ENCODE measurements around the gene BEND7.

The BEND7 gene

DNA sequence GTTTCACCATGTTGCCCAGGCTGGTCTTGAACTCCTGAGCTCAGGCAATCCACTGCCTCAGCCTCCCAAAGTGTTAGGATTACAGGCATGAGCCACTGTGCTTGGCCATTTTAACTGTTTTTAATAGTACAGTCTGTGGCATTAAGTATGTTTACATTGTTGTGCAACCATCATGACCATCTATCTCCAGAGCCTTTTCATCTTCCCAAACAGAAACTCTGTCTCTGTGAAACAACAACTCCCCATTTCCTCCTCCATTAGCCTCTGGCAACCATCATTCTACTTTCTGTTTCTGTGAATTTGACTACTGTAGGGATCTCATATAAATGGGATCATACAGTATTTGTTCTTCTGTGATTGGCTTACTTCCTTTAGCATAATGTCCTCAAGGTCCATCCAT lies 132.4 kb downstream of the BEND7 start:
- Histone ChIP-seq H3K4me3 (ENCODE audit: low read length) (no peak overlapping the region), H3K9me3 (ENCODE audit: control insufficient read depth, low read depth, low read length) (peaks cover 4% of the 10 kb centered on the region), H3K36me3 (ENCODE audit: control insufficient read depth, low read depth, low read length) (no peaks in the 10 kb centered on the region), H3K27ac (ENCODE audit: low read length) (no peak overlapping the region), H3K27me3 (ENCODE audit: control insufficient read depth, insufficient read depth, low read length) (no peaks in the 10 kb centered on the region), H3K9ac (ENCODE audit: low read length) (no peak overlapping the region), H3K4me1 (ENCODE audit: control insufficient read depth, low read depth, low read length) (peaks cover 14% of the 10 kb centered on the region)

DNA sequence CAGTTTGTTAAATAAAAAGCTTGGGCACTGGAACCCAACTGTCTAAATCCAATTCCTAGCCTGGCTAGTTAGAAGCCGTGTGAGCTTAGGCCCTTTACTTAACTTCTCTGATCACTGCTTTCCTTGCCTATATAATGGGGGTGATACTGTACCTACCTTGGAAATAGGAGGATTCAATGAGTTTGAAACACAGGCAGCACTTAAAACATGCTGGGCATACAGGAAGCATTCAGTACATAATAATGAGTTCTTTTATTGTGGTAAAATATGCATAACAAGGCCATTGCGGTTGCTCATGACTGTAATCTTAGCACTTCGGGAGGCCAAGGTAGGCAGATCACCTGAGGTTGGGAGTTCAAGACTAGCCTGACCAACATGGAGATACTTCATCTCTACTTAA lies 133.3 kb downstream of the BEND7 start:
- H3K27me3 ChIP-seq (ENCODE audit: control insufficient read depth, insufficient read depth, low read length), result no peaks in the 10 kb centered on the region
- no peaks in the 10 kb centered on the region for H3K36me3 ChIP-seq (ENCODE audit: control insufficient read depth, low read depth, low read length)
- H3K27ac ChIP-seq (ENCODE audit: low read length), result no peak overlapping the region
- H3K9ac ChIP-seq (ENCODE audit: low read length), result no peak overlapping the region
- peaks cover 4% of the 10 kb centered on the region for H3K9me3 ChIP-seq (ENCODE audit: control insufficient read depth, low read depth, low read length)
- H3K4me1 ChIP-seq (ENCODE audit: control insufficient read depth, low read depth, low read length), result peaks cover 20% of the 10 kb centered on the region
- no peak overlapping the region for H3K4me3 ChIP-seq (ENCODE audit: low read length)

- Histone ChIP-seq H3K27ac (ENCODE audit: low read length) (no peak overlapping the region), H3K4me1 (ENCODE audit: control insufficient read depth, low read depth, low read length) (peaks cover 27% of the 10 kb centered on the region), H3K27me3 (ENCODE audit: control insufficient read depth, insufficient read depth, low read length) (no peaks in the 10 kb centered on the region), H3K4me3 (ENCODE audit: low read length) (no peak overlapping the region), H3K9ac (ENCODE audit: low read length) (no peak overlapping the region), H3K36me3 (ENCODE audit: control insufficient read depth, low read depth, low read length) (no peaks in the 10 kb centered on the region), H3K9me3 (ENCODE audit: control insufficient read depth, low read depth, low read length) (no peaks in the 10 kb centered on the region)
These were observed 135.2 kb downstream of the BEND7 start for GRCh38 chr10:13393640-13394039.

- H3K27me3 ChIP-seq (ENCODE audit: control insufficient read depth, insufficient read depth, low read length), result no peaks in the 10 kb centered on the region
- H3K27ac ChIP-seq (ENCODE audit: low read length), result no peak overlapping the region
- H3K9ac ChIP-seq (ENCODE audit: low read length), result no peak overlapping the region
- no peak overlapping the region for H3K4me3 ChIP-seq (ENCODE audit: low read length)
- H3K36me3 ChIP-seq (ENCODE audit: control insufficient read depth, low read depth, low read length), result no peaks in the 10 kb centered on the region
- peaks cover 27% of the 10 kb centered on the region for H3K4me1 ChIP-seq (ENCODE audit: control insufficient read depth, low read depth, low read length)
- no peaks in the 10 kb centered on the region for H3K9me3 ChIP-seq (ENCODE audit: control insufficient read depth, low read depth, low read length)
These were observed 136.1 kb downstream of the BEND7 start for GRCh38 chr10:13392701-13393100.
